WTC11 (cell line): ENCODE data around the gene GALNT15.

Source experiments
- ATF3 ChIP-seq: sonication (generic); formaldehyde crosslinking; conservative IDR thresholded peaks from 2 replicates; pipeline ENCODE4 v1.8.1; 2022; ENCODE audit warnings: mild to moderate bottlenecking, missing genetic modification reagents
- CTCF ChIP-seq: fragments of 200-600 bp; IDR thresholded peaks from 2 replicates; pipeline ENCODE4 v1.8.0; 2022; ENCODE audit warnings: antibody characterized with exemption

GRCh38 chr3:16187213-16187790 is 12.8 kb downstream of the GALNT15 start:
- TF ChIP-seq CTCF = no peak
- no peak for TF ChIP-seq ATF3
